ENCODE results near the gene BRPF1.
A peak's percentile ranks its signal among the peaks of the same experiment; 100 is the strongest.

BRPF1 gene

GRCh38 chr3:9731206-9732079 lies at the start of gene BRPF1:
Gene BRPF1 (plus strand): TSS chr3:9731735. CDS start chr3:9734141, 2,406 bp downstream.
- peak; percentile 99 to 100 for DNase-seq (ENCODE audit: low read depth in 1 of 2, low spot score in 1 of 2)

DNA sequence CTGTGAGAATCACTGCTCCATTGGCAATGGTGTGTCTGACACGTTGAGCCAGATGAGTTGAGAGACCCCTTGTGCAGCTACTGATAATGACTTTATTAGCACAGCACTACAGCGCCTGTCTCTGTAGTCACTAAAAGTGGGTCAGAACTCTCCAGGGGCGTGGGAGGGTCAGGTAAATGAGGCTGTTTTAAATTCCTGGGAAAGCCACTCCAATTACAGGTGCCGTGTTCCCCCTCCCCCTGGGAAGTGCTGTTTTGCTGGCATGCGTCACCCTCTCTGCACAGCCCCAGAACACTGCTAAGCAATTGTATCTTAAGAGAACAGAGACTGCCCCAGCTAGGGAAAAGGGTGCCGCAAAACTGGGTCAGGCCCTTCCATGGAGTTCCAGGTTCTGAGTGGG lies 49.4 kb upstream of the BRPF1 start:
- no peak for DNase-seq (ENCODE audit: low read depth in 1 of 2, low spot score in 1 of 2)

DNA sequence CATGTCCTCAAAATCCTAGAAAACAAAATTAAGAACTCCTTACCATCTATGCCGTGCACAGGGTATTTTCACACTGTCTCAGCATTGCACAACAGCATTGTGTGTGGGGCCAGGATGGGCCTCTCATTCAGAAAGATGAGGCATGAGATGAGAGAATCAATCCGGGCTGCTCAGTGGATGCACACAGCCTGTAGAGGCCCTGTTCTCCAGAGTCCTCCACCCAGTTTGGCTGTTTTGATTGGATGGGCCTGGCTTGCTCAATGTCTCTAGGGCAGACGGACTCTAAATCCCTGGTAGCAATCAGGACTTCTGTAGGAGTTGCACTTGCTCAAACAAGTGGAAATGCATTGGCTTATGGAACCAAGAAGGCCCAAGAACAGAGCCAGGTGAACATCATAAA lies 48.1 kb upstream of the BRPF1 start:
- DNase-seq (ENCODE audit: low read depth in 1 of 2, low spot score in 1 of 2) = no peak

- no peak for DNase-seq (ENCODE audit: low read depth in 1 of 2, low spot score in 1 of 2)
Measured at GRCh38 chr3:9685216-9686049, 46.1 kb upstream of the BRPF1 start.

- DNase-seq (ENCODE audit: low read depth in 1 of 2, low spot score in 1 of 2) = no peak
Measured at GRCh38 chr3:9686050-9686550, 45.4 kb upstream of the BRPF1 start.

- DNase-seq (ENCODE audit: low read depth in 1 of 2, low spot score in 1 of 2) = no peak
Measured at GRCh38 chr3:9686703-9687102, 44.8 kb upstream of the BRPF1 start.

DNA sequence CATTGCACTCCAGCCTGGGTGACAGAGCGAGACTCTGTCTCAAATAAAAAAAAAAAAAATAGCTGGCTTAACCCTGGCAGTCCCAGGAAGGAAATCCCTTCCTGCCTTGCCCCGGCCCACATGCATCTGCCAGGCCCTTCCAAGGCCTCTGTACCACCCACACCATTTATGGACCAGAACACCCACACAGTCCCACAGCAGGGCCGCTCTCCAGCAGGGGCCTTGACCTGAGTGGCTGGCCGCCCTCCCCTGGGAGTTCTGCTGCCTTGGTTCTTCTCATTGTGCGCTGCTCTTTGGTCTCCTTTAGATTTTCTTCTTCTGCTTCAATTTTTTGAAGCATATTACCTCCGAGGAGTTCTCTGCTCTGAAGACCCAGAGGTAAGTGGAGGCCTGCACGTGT lies 44.0 kb upstream of the BRPF1 start:
- DNase-seq (ENCODE audit: low read depth in 1 of 2, low spot score in 1 of 2) = no peak

GRCh38 chr3:9688961-9689360 lies 42.6 kb upstream of the BRPF1 start:
- DNase-seq (ENCODE audit: low read depth in 1 of 2, low spot score in 1 of 2) = no peak

GRCh38 chr3:9689757-9690156 lies 41.8 kb upstream of the BRPF1 start:
- no peak for DNase-seq (ENCODE audit: low read depth in 1 of 2, low spot score in 1 of 2)

GRCh38 chr3:9690451-9691450 lies 40.8 kb upstream of the BRPF1 start:
- no peak for DNase-seq (ENCODE audit: low read depth in 1 of 2, low spot score in 1 of 2)

- DNase-seq (ENCODE audit: low read depth in 1 of 2, low spot score in 1 of 2) = no peak
Measured at GRCh38 chr3:9691636-9692035, 39.9 kb upstream of the BRPF1 start.

GRCh38 chr3:9692416-9692815 lies 39.1 kb upstream of the BRPF1 start:
- DNase-seq (ENCODE audit: low read depth in 1 of 2, low spot score in 1 of 2) = no peak

DNA sequence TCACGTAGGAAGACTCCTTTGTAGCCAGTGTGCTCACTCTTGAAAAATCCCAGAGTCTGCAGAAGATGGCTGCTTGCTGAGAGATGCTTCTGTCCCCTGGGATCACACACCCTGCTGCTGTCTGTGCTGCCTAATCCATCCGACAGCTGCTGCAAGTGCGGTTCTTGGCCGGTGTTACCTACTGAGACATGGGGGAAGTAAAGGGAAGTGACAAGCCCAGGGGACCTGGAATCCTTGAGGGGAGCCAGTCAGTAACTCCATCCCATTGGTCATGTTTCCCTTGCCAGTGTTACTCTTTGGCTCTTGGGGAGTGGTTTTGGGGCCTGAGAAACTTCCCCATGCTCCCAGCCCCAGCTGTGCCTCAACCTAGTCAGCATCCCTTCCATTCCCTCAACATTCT lies 36.2 kb upstream of the BRPF1 start:
- no peak for DNase-seq (ENCODE audit: low read depth in 1 of 2, low spot score in 1 of 2)

- no peak for DNase-seq (ENCODE audit: low read depth in 1 of 2, low spot score in 1 of 2)
Measured at GRCh38 chr3:9695746-9696145, 35.8 kb upstream of the BRPF1 start.

- no peak for DNase-seq (ENCODE audit: low read depth in 1 of 2, low spot score in 1 of 2)
Measured at GRCh38 chr3:9696480-9697220, 34.9 kb upstream of the BRPF1 start.

DNA sequence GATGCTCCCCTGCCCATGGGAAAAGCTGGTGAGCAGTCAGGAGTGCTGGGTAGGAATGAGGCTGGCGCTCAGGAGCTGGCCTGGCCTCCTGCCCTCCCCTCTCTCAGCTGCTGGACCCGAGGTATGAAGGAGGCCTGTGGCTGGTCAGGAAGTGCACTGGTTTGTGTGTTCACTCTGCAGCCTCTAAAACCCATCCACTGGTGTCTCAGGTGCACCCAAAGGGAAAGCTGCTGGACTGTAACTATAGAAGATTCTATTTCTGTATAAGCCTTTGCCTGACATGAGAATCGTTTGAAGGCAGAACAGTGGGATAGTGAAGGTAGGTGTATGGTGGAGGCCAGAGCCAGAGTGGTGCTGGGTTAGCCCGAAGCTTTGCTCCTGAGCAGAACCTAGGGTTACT lies 33.6 kb upstream of the BRPF1 start:
- DNase-seq (ENCODE audit: low read depth in 1 of 2, low spot score in 1 of 2) = no peak

DNA sequence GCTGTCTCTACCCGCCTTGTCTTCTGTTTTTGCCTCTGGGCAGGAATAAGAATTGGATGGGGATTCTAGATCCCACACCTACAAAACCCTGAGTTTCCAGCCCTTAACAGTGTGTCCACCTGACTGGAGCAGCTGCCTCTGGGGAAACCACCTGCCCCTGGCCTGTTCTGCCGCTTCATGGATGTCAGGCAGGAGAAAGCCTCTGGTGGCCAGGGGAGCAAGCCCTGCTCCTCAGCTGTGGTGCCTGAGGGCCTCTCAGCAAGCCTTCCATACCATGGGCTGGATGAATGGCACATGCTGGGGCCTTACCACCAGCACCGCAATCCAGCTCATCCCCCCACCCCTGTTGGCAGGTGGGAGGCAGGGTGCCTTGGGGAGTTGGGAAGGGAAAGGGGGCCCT lies 33.2 kb upstream of the BRPF1 start:
- DNase-seq (ENCODE audit: low read depth in 1 of 2, low spot score in 1 of 2) = no peak

DNA sequence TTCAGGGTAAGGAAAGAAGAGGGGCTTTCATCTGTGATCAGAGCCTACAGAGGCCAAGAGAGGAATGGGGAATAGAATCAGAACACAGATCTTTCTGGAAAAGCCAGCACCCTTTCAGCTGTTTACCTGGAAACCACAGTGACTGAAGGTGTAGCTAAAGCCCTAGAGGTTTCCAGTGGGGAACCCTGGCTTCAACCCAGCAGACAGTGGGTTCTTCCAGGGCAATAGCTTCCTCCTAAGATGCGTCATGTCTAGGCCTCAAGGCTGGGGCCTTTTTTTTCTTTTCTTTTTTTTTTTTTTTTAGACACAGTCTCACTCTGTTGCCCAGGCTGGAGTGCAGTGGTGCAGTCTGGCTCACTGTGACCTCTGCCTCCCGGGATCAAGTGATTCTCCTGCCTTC lies 31.0 kb upstream of the BRPF1 start:
- no peak for DNase-seq (ENCODE audit: low read depth in 1 of 2, low spot score in 1 of 2)

GRCh38 chr3:9701006-9701405 lies 30.5 kb upstream of the BRPF1 start:
- DNase-seq (ENCODE audit: low read depth in 1 of 2, low spot score in 1 of 2) = no peak

GRCh38 chr3:9701711-9702110 lies 29.8 kb upstream of the BRPF1 start:
- DNase-seq (ENCODE audit: low read depth in 1 of 2, low spot score in 1 of 2) = no peak
